Measurements from ENCODE around the gene SESTD1.
"Not testable (repeated sequence)": the region's sequence is repeated elsewhere in the genome, so short reads cannot be mapped to it uniquely, and the experiment has no call there.

SESTD1 gene

DNA sequence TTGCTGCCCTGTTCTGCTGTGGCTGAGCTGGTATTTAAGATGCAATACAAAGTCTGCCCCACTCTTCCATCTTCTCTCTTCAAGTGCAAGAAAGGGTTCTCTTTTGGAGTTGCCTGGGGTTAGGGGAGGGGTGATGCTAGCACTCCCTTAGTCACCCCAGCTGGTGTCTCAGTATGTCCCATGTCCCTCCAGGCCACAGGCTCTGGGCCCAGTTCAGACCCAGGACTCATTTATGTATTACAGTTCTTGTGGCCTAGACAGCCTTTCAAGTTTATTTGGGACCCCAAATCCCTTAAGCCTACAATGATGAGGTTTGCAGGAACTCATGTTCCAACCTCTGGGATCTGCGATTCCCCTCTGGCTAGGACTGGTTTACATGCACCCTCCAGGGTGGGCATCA lies 167.5 kb downstream of the SESTD1 start:
- Histone ChIP-seq H3K27ac (ENCODE audit: low read depth, low read length, poor library complexity, severe bottlenecking) (peak overlapping the region; percentile 98), H3K4me2 (ENCODE audit: low read length) (peak overlapping the region; percentile 54), H3K4me1 (ENCODE audit: insufficient read depth, low read length, severe bottlenecking) (peaks cover 67% of the 10 kb centered on the region), H3K4me3 (ENCODE audit: low read depth, low read length, poor library complexity, severe bottlenecking) (no peak overlapping the region), H3K36me3 (ENCODE audit: insufficient read depth, low read length) (peaks cover 4% of the 10 kb centered on the region; the same call in 1 of the 2 replicates), H3K79me2 (ENCODE audit: insufficient read depth, low read length) (no peaks in the 10 kb centered on the region), H4K20me1 (ENCODE audit: insufficient read depth, low read length) (no peaks in the 10 kb centered on the region), H3F3A (ENCODE audit: insufficient read depth, low read length) (no peaks in the 10 kb centered on the region), H3K9me3 (ENCODE audit: low read length) (peaks cover 7% of the 10 kb centered on the region; the same call in 1 of the 2 replicates), H3K9ac (ENCODE audit: low read length) (peak overlapping the region; percentile 53), H3K9me2 (ENCODE audit: low read depth, low read length) (no peaks in the 10 kb centered on the region), H2AFZ (ENCODE audit: low read length) (no peak overlapping the region), H3K27me3 (ENCODE audit: insufficient read depth, low read length) (no peaks in the 10 kb centered on the region)
- TF ChIP-seq, protein P1, sequence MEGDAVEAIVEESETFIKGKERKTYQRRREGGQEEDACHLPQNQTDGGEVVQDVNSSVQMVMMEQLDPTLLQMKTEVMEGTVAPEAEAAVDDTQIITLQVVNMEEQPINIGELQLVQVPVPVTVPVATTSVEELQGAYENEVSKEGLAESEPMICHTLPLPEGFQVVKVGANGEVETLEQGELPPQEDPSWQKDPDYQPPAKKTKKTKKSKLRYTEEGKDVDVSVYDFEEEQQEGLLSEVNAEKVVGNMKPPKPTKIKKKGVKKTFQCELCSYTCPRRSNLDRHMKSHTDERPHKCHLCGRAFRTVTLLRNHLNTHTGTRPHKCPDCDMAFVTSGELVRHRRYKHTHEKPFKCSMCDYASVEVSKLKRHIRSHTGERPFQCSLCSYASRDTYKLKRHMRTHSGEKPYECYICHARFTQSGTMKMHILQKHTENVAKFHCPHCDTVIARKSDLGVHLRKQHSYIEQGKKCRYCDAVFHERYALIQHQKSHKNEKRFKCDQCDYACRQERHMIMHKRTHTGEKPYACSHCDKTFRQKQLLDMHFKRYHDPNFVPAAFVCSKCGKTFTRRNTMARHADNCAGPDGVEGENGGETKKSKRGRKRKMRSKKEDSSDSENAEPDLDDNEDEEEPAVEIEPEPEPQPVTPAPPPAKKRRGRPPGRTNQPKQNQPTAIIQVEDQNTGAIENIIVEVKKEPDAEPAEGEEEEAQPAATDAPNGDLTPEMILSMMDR (IDR thresholded peaks at IDR 0.05; ENCODE audit: low read length) = no peak
- TF ChIP-seq EZH2 (IDR thresholded peaks at IDR 0.05; ENCODE audit: borderline replicate concordance, low read length) = no peak

DNA sequence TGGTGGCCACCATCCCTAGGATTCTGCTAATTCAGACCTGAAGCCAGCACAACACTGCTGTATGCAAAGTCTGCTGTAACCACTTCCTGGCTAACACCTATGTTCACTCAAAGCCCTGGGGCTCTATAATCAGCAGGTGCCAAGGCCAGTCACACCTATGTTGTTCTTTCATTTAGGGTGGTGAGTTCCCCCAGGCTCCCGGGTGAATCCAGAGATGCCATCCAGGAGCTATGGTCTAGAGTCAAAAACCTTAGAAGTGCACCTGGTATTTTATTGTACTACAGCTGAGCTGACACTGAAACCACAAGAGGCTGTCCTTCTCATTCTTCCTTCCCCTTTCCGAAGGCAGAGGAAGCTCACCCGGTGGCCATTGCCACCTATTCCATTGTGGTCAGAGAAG lies 168.5 kb downstream of the SESTD1 start:
- Histone ChIP-seq H3F3A (ENCODE audit: insufficient read depth, low read length) (no peaks in the 10 kb centered on the region), H3K4me1 (ENCODE audit: insufficient read depth, low read length, severe bottlenecking) (peaks cover 67% of the 10 kb centered on the region), H3K36me3 (ENCODE audit: insufficient read depth, low read length) (peaks cover 4% of the 10 kb centered on the region; the same call in 1 of the 2 replicates), H3K9me3 (ENCODE audit: low read length) (peaks cover 7% of the 10 kb centered on the region; the same call in 1 of the 2 replicates), H2AFZ (ENCODE audit: low read length) (no peak overlapping the region), H3K9ac (ENCODE audit: low read length) (peak overlapping the region; percentile 53), H3K27me3 (ENCODE audit: insufficient read depth, low read length) (no peaks in the 10 kb centered on the region), H3K4me3 (ENCODE audit: low read depth, low read length, poor library complexity, severe bottlenecking) (peak overlapping the region; percentile 11), H3K27ac (ENCODE audit: low read depth, low read length, poor library complexity, severe bottlenecking) (peak overlapping the region; percentile 98), H3K79me2 (ENCODE audit: insufficient read depth, low read length) (no peaks in the 10 kb centered on the region), H4K20me1 (ENCODE audit: insufficient read depth, low read length) (no peaks in the 10 kb centered on the region), H3K4me2 (ENCODE audit: low read length) (peak overlapping the region; percentile 54), H3K9me2 (ENCODE audit: low read depth, low read length) (no peaks in the 10 kb centered on the region)
- TF ChIP-seq, protein P1 (IDR thresholded peaks at IDR 0.05; ENCODE audit: low read length) = no peak
- no peak for TF ChIP-seq EZH2 (IDR thresholded peaks at IDR 0.05; ENCODE audit: borderline replicate concordance, low read length)

DNA sequence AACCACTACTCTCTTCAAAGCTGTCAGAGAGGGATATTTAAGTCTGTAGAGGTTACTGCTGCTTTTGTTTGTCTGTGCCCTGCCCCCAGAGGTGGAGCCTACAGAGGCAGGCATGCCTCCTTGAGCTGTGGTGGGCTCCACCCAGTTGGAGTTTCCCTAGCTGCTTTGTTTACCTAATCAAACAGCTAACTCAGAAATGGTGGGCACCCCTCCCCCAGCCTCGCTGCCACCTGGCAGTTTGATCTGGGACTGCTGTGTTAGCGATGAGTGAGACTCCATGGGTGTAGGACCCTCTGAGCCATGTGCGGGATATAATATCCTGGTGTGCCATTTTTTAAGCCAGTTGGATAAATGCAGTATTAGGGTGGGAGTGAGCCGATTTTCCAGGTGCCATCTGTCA lies 171.7 kb downstream of the SESTD1 start:
- H3K4me3 ChIP-seq (ENCODE audit: low read depth, low read length, poor library complexity, severe bottlenecking); H4K20me1 ChIP-seq (ENCODE audit: insufficient read depth, low read length); H3K36me3 ChIP-seq (ENCODE audit: insufficient read depth, low read length); H3K27me3 ChIP-seq (ENCODE audit: insufficient read depth, low read length); H3F3A ChIP-seq (ENCODE audit: insufficient read depth, low read length); H3K4me2 ChIP-seq (ENCODE audit: low read length); H3K9me2 ChIP-seq (ENCODE audit: low read depth, low read length); H3K79me2 ChIP-seq (ENCODE audit: insufficient read depth, low read length); H2AFZ ChIP-seq (ENCODE audit: low read length); H3K9ac ChIP-seq (ENCODE audit: low read length); H3K9me3 ChIP-seq (ENCODE audit: low read length): not testable (repeated sequence)
- H3K27ac ChIP-seq (ENCODE audit: low read depth, low read length, poor library complexity, severe bottlenecking) = peak overlapping the region; percentile 23
- peaks cover 47% of the 10 kb centered on the region for H3K4me1 ChIP-seq (ENCODE audit: insufficient read depth, low read length, severe bottlenecking)

DNA sequence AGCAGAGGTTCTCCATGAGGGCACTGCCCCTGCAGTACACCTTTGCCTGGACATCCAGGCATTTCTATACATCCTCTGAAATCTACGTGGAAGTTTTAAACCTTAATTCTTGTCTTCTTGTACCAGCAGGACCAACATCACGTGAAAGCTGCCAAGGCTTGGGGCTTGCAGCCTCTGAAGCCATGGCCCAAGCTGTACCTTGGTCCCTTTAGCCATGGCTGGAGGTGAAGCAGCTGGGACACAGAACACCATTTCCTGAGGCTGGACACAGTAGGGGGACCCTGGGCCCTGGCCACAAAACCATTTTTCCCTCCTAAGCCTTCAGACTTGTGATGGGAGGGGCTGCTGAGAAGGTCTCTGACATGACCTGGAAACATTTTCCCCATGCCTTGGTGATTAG lies 181.9 kb downstream of the SESTD1 start:
- TF ChIP-seq, protein P1 (IDR thresholded peaks at IDR 0.05; ENCODE audit: low read length) = no peak
- TF ChIP-seq EZH2 (IDR thresholded peaks at IDR 0.05; ENCODE audit: borderline replicate concordance, low read length) = no peak
- Histone ChIP-seq H3F3A (ENCODE audit: insufficient read depth, low read length) (no peaks in the 10 kb centered on the region), H3K27me3 (ENCODE audit: insufficient read depth, low read length) (no peaks in the 10 kb centered on the region), H3K4me3 (ENCODE audit: low read depth, low read length, poor library complexity, severe bottlenecking) (no peak overlapping the region), H2AFZ (ENCODE audit: low read length) (no peak overlapping the region), H3K9ac (ENCODE audit: low read length) (no peak overlapping the region), H4K20me1 (ENCODE audit: insufficient read depth, low read length) (no peaks in the 10 kb centered on the region), H3K9me2 (ENCODE audit: low read depth, low read length) (no peaks in the 10 kb centered on the region), H3K27ac (ENCODE audit: low read depth, low read length, poor library complexity, severe bottlenecking) (no peak overlapping the region), H3K79me2 (ENCODE audit: insufficient read depth, low read length) (no peaks in the 10 kb centered on the region), H3K4me2 (ENCODE audit: low read length) (no peak overlapping the region), H3K9me3 (ENCODE audit: low read length) (no peaks in the 10 kb centered on the region), H3K36me3 (ENCODE audit: insufficient read depth, low read length) (no peaks in the 10 kb centered on the region; the same call in 1 of the 2 replicates), H3K4me1 (ENCODE audit: insufficient read depth, low read length, severe bottlenecking) (no peaks in the 10 kb centered on the region)

Measured in OCI-LY1 (cell line).